GM12878 (cell line): Measurements from ENCODE around the gene CARD11. TPM values are rescaled to one million over a fixed set of nuclear protein-coding genes. Genes with fewer than 3 reads are reported as not detected.

Experiments used
- ATAC-seq: fragments of 200-7000 bp; cut with Tn5 transposase; 3 replicates; pipeline ENCODE4 v1.9.1; 2020; ENCODE audit warnings: mild to moderate bottlenecking, moderate library complexity
- BruUV-seq: library from RNA; stranded (reverse); fragments of 400-500 nt; replicated peaks from 2 replicates; lab custom pipeline; 2021; lab: Mats Ljungman, UMichigan
- CTCF ChIA-PET: fragments of 300-600 bp; sonication (Branson Sonifier 250); formaldehyde crosslinking; extraction: SDS; loops from one replicate; lab custom pipeline; 2021; ENCODE audit warnings: inconsistent platforms; lab: Yijun Ruan, JAX
- POLR2A ChIA-PET: fragments of 350-600 bp; formaldehyde crosslinking; extraction: SDS; loops from one replicate; lab custom pipeline; 2021; ENCODE audit warnings: inconsistent platforms; lab: Charles Lee
- RAD21 ChIA-PET: fragments of 300-600 bp; sonication (Branson Sonifier 250); formaldehyde crosslinking; loops from one replicate; lab custom pipeline; 2023; ENCODE audit warnings: antibody characterized with exemption; ENCODE audit not compliant: unreplicated experiment; lab: Charles Lee
- SMC1A ChIA-PET: fragments of 300-600 bp; sonication (Branson Sonifier 250); formaldehyde crosslinking; loops from one replicate; lab custom pipeline; 2023; ENCODE audit not compliant: unreplicated experiment, uncharacterized antibody; lab: Charles Lee
- DNase-seq: peaks from one replicate; pipeline ENCODE4 v3.0.0-alpha.2; 2011; ENCODE audit warnings: low read depth, low spot score
- FAIRE-seq: peaks from 3 replicates; lab custom pipeline; 2011; peaks lifted over from hg19 to GRCh38; lab: Jason Lieb, UNC
- H2AFZ ChIP-seq: 2 replicates; pipeline ENCODE4 v1.6.0; 2011; ENCODE audit warnings: low read depth, low read length, control low read depth; ENCODE audit not compliant: control insufficient read depth
- H3K27ac ChIP-seq: 2 replicates; pipeline ENCODE4 v1.5.1; 2011; ENCODE audit warnings: control low read depth; ENCODE audit not compliant: control insufficient read depth, insufficient read depth
- H3K27me3 ChIP-seq, 2 experiments: replicated peaks in 1 of 2; 2 replicates each; pipeline versions ENCODE4 v1.6.0 to v1.6.1; 2011; ENCODE audit warnings: low read length in 1 of 2; ENCODE audit not compliant: control insufficient read depth in 2 of 2, insufficient read depth in 2 of 2
- H3K36me3 ChIP-seq, 2 experiments: 2 replicates each; pipeline ENCODE4 v1.5.1; 2011; ENCODE audit warnings: low read length in 1 of 2; ENCODE audit not compliant: control insufficient read depth in 2 of 2, insufficient read depth in 2 of 2
- H3K4me1 ChIP-seq: 2 replicates; pipeline ENCODE4 v1.6.1; 2011; ENCODE audit warnings: mild to moderate bottlenecking, low read length, moderate library complexity, mixed read lengths; ENCODE audit not compliant: control insufficient read depth, insufficient read depth
- H3K4me2 ChIP-seq: 2 replicates; pipeline ENCODE4 v1.6.0; 2011; ENCODE audit warnings: control low read depth; ENCODE audit not compliant: control insufficient read depth, insufficient read depth
- H3K4me3 ChIP-seq: fragments of 200-600 bp; sonication (generic); 2 replicates; pipeline ENCODE4 v1.5.1; 2016
- H3K79me2 ChIP-seq: 2 replicates; pipeline ENCODE4 v1.6.0; 2011; ENCODE audit warnings: low read length; ENCODE audit not compliant: control insufficient read depth, insufficient read depth
- H3K9ac ChIP-seq: 2 replicates; pipeline ENCODE4 v1.8.0; 2011; ENCODE audit warnings: low read length, control low read depth, mixed read lengths; ENCODE audit not compliant: control insufficient read depth, insufficient read depth
- H3K9me3 ChIP-seq: replicated peaks from 3 replicates; pipeline ENCODE4 v1.5.1; 2011; ENCODE audit warnings: mild to moderate bottlenecking, low read length; ENCODE audit not compliant: control insufficient read depth, insufficient read depth
- H4K20me1 ChIP-seq: 2 replicates; pipeline ENCODE4 v1.6.0; 2011; ENCODE audit not compliant: control insufficient read depth, insufficient read depth
- KLF5 ChIP-seq: fragments of 450-650 bp; IDR thresholded peaks from 2 replicates; pipeline ENCODE4 v1.6.1; 2014; ENCODE audit warnings: mild to moderate bottlenecking; ENCODE audit not compliant: partially characterized antibody
- MEF2B ChIP-seq: fragments of 450-650 bp; IDR thresholded peaks from 2 replicates; pipeline ENCODE4 v1.6.1; 2018; ENCODE audit warnings: mild to moderate bottlenecking, moderate library complexity; ENCODE audit not compliant: partially characterized antibody, poor library complexity, severe bottlenecking
- MYB ChIP-seq: fragments of 150-350 bp; IDR thresholded peaks from 2 replicates; pipeline ENCODE4 v1.6.1; 2014; ENCODE audit warnings: mild to moderate bottlenecking, low read depth, low read length, borderline replicate concordance
- RFX5 ChIP-seq: IDR thresholded peaks from 2 replicates; pipeline ENCODE4 v1.6.1; 2011; ENCODE audit warnings: low read depth, low read length, improper control_type of control experiment
- YY1 ChIP-seq: IDR thresholded peaks from 2 replicates; pipeline ENCODE4 v1.6.1; 2011; ENCODE audit warnings: low read depth, mild to moderate bottlenecking, low read length
- WGBS: methylation state at CpG from one replicate; pipeline ENCODE4 v1.1.6; 2016; ENCODE audit warnings: low lambda C conversion rate; ENCODE audit not compliant: insufficient replicate concordance, insufficient coverage; ENCODE audit errors: missing lambda C conversion rate; 5-methylcytosine and 5-hydroxymethylcytosine counted together
- in situ Hi-C: fragments of 300-500 bp; cut with MboI; formaldehyde crosslinking; loops from 9 replicates; pipeline ENCODE4 v1.14.3; 2018; ENCODE audit warnings: mixed read lengths
- intact Hi-C: fragments of 100-400 bp; cut with micrococcal nuclease; formaldehyde crosslinking; loops from one replicate; pipeline ENCODE4 v1.14.2; 2022; ENCODE audit not compliant: unreplicated experiment
- polyA plus RNA-seq, 11 experiments: library from polyadenylated mRNA; depleted of rRNA in 4 of 11; unstranded in 6 of 11; stranded (reverse) in 5 of 11; fragments of >200 nt; fragmentation: Nextera tagmentation in 4 of 11; fragmentation: Illumina TruSeq in 1 of 11; extraction: Ambion mirVana in 4 of 11; extraction: Trizol in 1 of 11; gene quantifications; 1 replicate in 1 of 11; 2 replicates in 10 of 11; pipeline versions ENCODE4 v1.2.1 to v1.2.3, GENCODE V29; 2011 to 2016; ENCODE audit warnings: inconsistent platforms in 2 of 11, missing spikeins in 2 of 11, low read depth in 1 of 11
- total RNA-seq, 4 experiments: library from RNA; depleted of rRNA in 3 of 4; stranded (reverse); fragments of >200 nt in 3 of 4; fragmentation: Illumina TruSeq in 1 of 4; extraction: Trizol in 1 of 4; gene quantifications; 2 replicates each; pipeline versions ENCODE4 v1.2.1 to v1.2.3, GENCODE V29; 2013 to 2021
- TF ChIP-seq, protein P1 (sequence below): IDR thresholded peaks from 2 replicates; pipeline ENCODE4 v1.6.1; 2012; ENCODE audit warnings: improper control_type of control experiment, low read depth, low read length; ENCODE audit not compliant: insufficient replicate concordance

The CARD11 gene
- total and polyA plus RNA-seq, 10 of the 15 experiments (the other 5 are each of a cell fraction or from before 2014, with no cell fraction given), result 0.27 to 72.0 (median 28.4) TPM

DNA sequence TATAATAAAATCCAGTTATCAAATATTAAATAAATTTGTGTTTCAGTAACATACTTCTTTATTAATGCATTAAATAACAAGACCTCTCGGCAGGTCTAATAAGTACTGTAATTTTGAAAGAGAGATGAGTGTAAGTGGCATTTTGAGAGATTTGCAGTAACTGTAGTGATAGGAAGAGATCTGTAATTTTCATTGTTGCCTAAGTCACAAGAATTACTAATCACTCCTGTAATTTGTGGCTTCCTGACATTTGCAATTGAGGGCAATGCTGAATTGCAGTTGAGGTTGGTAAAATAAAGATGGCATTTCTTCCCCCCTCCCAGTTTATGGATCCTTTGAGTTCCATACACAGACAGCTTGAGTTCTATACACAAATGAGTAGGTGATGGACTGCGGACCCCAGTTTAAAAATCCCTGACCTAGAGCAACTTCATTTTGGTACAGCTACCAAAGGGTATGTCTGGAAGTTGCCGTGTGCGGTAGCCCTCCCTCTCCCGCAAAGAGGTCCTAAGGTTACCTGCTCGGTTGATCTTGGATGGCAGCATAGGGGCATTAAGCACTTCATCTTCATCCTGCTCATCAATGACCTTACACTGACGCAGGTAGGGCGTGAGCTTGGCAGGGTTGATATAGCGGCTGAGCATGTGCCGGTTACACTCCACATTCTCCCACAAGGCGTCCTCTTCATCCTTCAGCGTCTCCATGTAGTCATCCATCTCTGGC is 96.4 kb downstream of the CARD11 start (continued):
- TF ChIP-seq, protein P1, sequence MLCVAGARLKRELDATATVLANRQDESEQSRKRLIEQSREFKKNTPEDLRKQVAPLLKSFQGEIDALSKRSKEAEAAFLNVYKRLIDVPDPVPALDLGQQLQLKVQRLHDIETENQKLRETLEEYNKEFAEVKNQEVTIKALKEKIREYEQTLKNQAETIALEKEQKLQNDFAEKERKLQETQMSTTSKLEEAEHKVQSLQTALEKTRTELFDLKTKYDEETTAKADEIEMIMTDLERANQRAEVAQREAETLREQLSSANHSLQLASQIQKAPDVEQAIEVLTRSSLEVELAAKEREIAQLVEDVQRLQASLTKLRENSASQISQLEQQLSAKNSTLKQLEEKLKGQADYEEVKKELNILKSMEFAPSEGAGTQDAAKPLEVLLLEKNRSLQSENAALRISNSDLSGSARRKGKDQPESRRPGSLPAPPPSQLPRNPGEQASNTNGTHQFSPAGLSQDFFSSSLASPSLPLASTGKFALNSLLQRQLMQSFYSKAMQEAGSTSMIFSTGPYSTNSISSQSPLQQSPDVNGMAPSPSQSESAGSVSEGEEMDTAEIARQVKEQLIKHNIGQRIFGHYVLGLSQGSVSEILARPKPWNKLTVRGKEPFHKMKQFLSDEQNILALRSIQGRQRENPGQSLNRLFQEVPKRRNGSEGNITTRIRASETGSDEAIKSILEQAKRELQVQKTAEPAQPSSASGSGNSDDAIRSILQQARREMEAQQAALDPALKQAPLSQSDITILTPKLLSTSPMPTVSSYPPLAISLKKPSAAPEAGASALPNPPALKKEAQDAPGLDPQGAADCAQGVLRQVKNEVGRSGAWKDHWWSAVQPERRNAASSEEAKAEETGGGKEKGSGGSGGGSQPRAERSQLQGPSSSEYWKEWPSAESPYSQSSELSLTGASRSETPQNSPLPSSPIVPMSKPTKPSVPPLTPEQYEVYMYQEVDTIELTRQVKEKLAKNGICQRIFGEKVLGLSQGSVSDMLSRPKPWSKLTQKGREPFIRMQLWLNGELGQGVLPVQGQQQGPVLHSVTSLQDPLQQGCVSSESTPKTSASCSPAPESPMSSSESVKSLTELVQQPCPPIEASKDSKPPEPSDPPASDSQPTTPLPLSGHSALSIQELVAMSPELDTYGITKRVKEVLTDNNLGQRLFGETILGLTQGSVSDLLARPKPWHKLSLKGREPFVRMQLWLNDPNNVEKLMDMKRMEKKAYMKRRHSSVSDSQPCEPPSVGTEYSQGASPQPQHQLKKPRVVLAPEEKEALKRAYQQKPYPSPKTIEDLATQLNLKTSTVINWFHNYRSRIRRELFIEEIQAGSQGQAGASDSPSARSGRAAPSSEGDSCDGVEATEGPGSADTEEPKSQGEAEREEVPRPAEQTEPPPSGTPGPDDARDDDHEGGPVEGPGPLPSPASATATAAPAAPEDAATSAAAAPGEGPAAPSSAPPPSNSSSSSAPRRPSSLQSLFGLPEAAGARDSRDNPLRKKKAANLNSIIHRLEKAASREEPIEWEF, result no peak

GRCh38 chr7:2945171-2945570 is 98.5 kb downstream of the CARD11 start:
- Histone ChIP-seq H3K36me3 (peaks cover 5 to 19% of the 10 kb centered on the region in 2 experiments), H3K4me3 (no peak overlapping the region), H2AFZ (no peak overlapping the region), H3K9ac (no peak overlapping the region), H3K4me1 (no peaks in the 10 kb centered on the region), H3K4me2 (no peak overlapping the region), H3K9me3 (no peaks in the 10 kb centered on the region; the same call in 2 of the 3 replicates), H3K27me3 (no peaks in the 10 kb centered on the region), H3K79me2 (no peaks in the 10 kb centered on the region), H4K20me1 (no peaks in the 10 kb centered on the region), H3K27ac (no peak overlapping the region)
- 98% methylated on average over 4 of the region's 4 CpGs for WGBS
- DNase-seq, result no peak
- CTCF ChIA-PET, result interaction anchor here (1.0 kb wide), 1 partner anchor 34 kb away, joined by 4 read pairs; no protein-coding TSS in a partner anchor
- TF ChIP-seq KLF5 (no peak), YY1 (no peak), MYB (no peak), RFX5 (no peak), MEF2B (no peak)
- SMC1A ChIA-PET, result no interaction called here
- intact Hi-C loops (no loop called here), in situ Hi-C loops (no loop called here)
- no peak for FAIRE-seq
- ATAC-seq, result no peak
- BruUV-seq, result no TSS peak
- RAD21 ChIA-PET, result no interaction called here
- POLR2A ChIA-PET, result no interaction called here
